Measurements from ENCODE around the gene SGPL1. TPM values are rescaled to one million over a fixed set of nuclear protein-coding genes. Genes with fewer than 3 reads are reported as not detected.

SGPL1 gene
- total and polyA plus RNA-seq, 2 of the 8 experiments (the other 6 are each of a cell fraction or from before 2014, with no cell fraction given) = 20.5 to 51.6 TPM

- H2BK5ac ChIP-seq (ENCODE audit: low read depth, low read length) = no peak overlapping the region
- H3K27me3 ChIP-seq (replicated peaks in 1 of 4; ENCODE audit: control insufficient read depth in 3 of 4, extremely low read depth in 1 of 4, insufficient read depth in 3 of 4, low read length in 3 of 4) = no peaks in the 10 kb centered on the region
- WGBS, 2 experiments (ENCODE audit: extremely low coverage in 1 of 2, insufficient coverage in 1 of 2, insufficient read length in 1 of 2, insufficient replicate concordance in 2 of 2, low coverage in 1 of 2, low lambda C conversion rate in 2 of 2, missing lambda C conversion rate in 1 of 2) = 91% methylated on average over 1 of the region's 1 CpG; no CpG with 5 or more reads in 1 of the 2 experiments
- no peak overlapping the region for H2BK120ac ChIP-seq (replicated peaks; ENCODE audit: low read depth, low read length)
- no peaks in the 10 kb centered on the region for H3K23me2 ChIP-seq (ENCODE audit: low read depth, low read length)
- CTCF ChIA-PET (ENCODE audit: partially characterized antibody) = interaction anchor here (0.6 to 5.6 kb wide), 22 partner anchors 9 to 685 kb away, joined by 3 to 39 read pairs (median 4); partner anchors contain the start of gene PRF1
- no peak overlapping the region for H2AFZ ChIP-seq (ENCODE audit: low read length)
- H3K23ac ChIP-seq (ENCODE audit: insufficient read length) = no peak overlapping the region
- POLR2A ChIA-PET (ENCODE audit: partially characterized antibody) = interaction anchor here (1.3 to 2.8 kb wide), 4 partner anchors 8 to 62 kb away, joined by 3 to 12 read pairs (median 4); partner anchors contain the start of gene PCBD1
- H4K5ac ChIP-seq (ENCODE audit: insufficient read length, low read depth, low read length) = no peak overlapping the region
- H2AK5ac ChIP-seq (ENCODE audit: low read depth, low read length) = no peak overlapping the region
- no peak for DNase-seq (ENCODE audit: low read depth in 1 of 2, low spot score in 2 of 2)
- H4K8ac ChIP-seq (ENCODE audit: extremely low read depth, insufficient read depth, low read length) = no peak overlapping the region
- FAIRE-seq = no peak
- H2BK20ac ChIP-seq (ENCODE audit: low read length) = no peak overlapping the region
- H3K36me3 ChIP-seq (ENCODE audit: control insufficient read depth in 2 of 4, insufficient read depth in 4 of 4, low read length in 3 of 4) = peaks cover 2 to 33% (median 13%) of the 10 kb centered on the region in 4 experiments; a peak in 7 of 8 replicates
- H2BK12ac ChIP-seq (ENCODE audit: low read depth, low read length) = no peak overlapping the region
- H3K4ac ChIP-seq (replicated peaks; ENCODE audit: insufficient read length, low read depth, low read length) = no peak overlapping the region
- no peak overlapping the region for H4K91ac ChIP-seq (replicated peaks; ENCODE audit: insufficient read length, low read length)
- H3K4me1 ChIP-seq (replicated peaks in 1 of 4; ENCODE audit: control insufficient read depth in 3 of 4, insufficient read depth in 4 of 4, low read length in 3 of 4) = peaks cover 0 to 7% (median 2%) of the 10 kb centered on the region in 4 experiments; a peak in 3 of 7 replicates
- no peak overlapping the region for H3K18ac ChIP-seq (ENCODE audit: extremely low read depth, low read length)
- H3K27ac ChIP-seq (ENCODE audit: low read depth, low read length) = no peak overlapping the region
- peaks cover 2 to 4% of the 10 kb centered on the region in 2 experiments for H4K20me1 ChIP-seq (replicated peaks in 1 of 2; ENCODE audit: control insufficient read depth in 1 of 2, insufficient read depth in 2 of 2, low read length in 2 of 2)
- H3K4me2 ChIP-seq (ENCODE audit: insufficient read depth in 1 of 2, low read depth in 2 of 2, low read length in 2 of 2) = no peak overlapping the region
- H3K79me1 ChIP-seq (ENCODE audit: low read depth, low read length) = no peaks in the 10 kb centered on the region; the same call in 1 of the 2 replicates
- H3K9me3 ChIP-seq (ENCODE audit: insufficient read depth in 2 of 2, low read depth in 1 of 2, low read length in 1 of 2) = no peaks in the 10 kb centered on the region
- no peak overlapping the region for H3K9ac ChIP-seq (replicated peaks in 1 of 4; ENCODE audit: extremely low read depth in 1 of 4, low read depth in 3 of 4, low read length in 3 of 4)
- no peak overlapping the region for H3K4me3 ChIP-seq (ENCODE audit: extremely low read depth in 1 of 4, insufficient read depth in 2 of 4, low read depth in 3 of 4, low read length in 4 of 4)
- H3K14ac ChIP-seq (ENCODE audit: insufficient read length) = no peak overlapping the region
- no peaks in the 10 kb centered on the region for H3K79me2 ChIP-seq (ENCODE audit: control insufficient read depth in 1 of 2, insufficient read depth in 2 of 2, low read length in 2 of 2)
- no peak overlapping the region for H2BK15ac ChIP-seq (ENCODE audit: low read length)
- no peak overlapping the region for H3K56ac ChIP-seq (replicated peaks; ENCODE audit: insufficient read length, low read depth, low read length)
- TF ChIP-seq BACH1 (IDR thresholded peaks at IDR 0.05; ENCODE audit: low read length) (no peak), EP300 (IDR thresholded peaks at IDR 0.05; ENCODE audit: borderline replicate concordance in 1 of 2, low read depth in 2 of 2, low read length in 2 of 2) (no peak), E2F6 (IDR thresholded peaks at IDR 0.05) (no peak), FOSL1 (IDR thresholded peaks at IDR 0.05; ENCODE audit: insufficient read depth, low read depth, low read length) (no peak), TBP (IDR thresholded peaks at IDR 0.05; ENCODE audit: low read depth, low read length) (no peak), HDAC2 (IDR thresholded peaks at IDR 0.05; ENCODE audit: borderline replicate concordance in 1 of 2, low read depth in 2 of 2, low read length in 2 of 2) (no peak), CEBPB (IDR thresholded peaks at IDR 0.05; ENCODE audit: low read depth, low read length) (no peak), POLR2A (IDR thresholded peaks at IDR 0.05; ENCODE audit: control extremely low read depth in 1 of 2, low read depth in 2 of 2, low read length in 2 of 2) (no peak), SIX5 (IDR thresholded peaks at IDR 0.05; ENCODE audit: low read depth, low read length) (no peak)
Measured at GRCh38 chr10:70879207-70879606, 63.5 kb downstream of the SGPL1 start.
